Right renal cortex interstitium (tissue), 3 donors: ENCODE measurements around the gene POLR1D. TPM values are rescaled to one million over a fixed set of nuclear protein-coding genes. Genes with fewer than 3 reads are reported as not detected.

ENCODE experiments used
- DNase-seq, 3 donors: peaks; one replicate each; pipeline ENCODE4 v3.0.0-alpha.2; 2013; ENCODE audit warnings: low read depth in 3 of 3, low spot score in 2 of 3
- polyA plus RNA-seq, 3 donors: library from polyadenylated mRNA; unstranded; fragments of 120-200 nt; gene quantifications; one replicate each; pipeline ENCODE4 v1.2.1, GENCODE V29; 2013; ENCODE audit not compliant: insufficient read length in 3 of 3

POLR1D gene
- polyA plus RNA-seq, 3 donors, result 118 to 152 (median 151) TPM

GRCh38 chr13:27637289-27637626 lies 15.6 kb downstream of the POLR1D start:
- DNase-seq, result no peak

GRCh38 chr13:27638001-27638400 lies 16.3 kb downstream of the POLR1D start:
- no peak for DNase-seq

- no peak for DNase-seq
Observed at GRCh38 chr13:27638521-27638920, 16.8 kb downstream of the POLR1D start.

GRCh38 chr13:27639186-27639585 lies 17.5 kb downstream of the POLR1D start:
- no peak for DNase-seq

- DNase-seq, result no peak
Observed at GRCh38 chr13:27641711-27642502, 20.2 kb downstream of the POLR1D start.

- DNase-seq, result no peak
Observed at GRCh38 chr13:27643334-27644132, 21.8 kb downstream of the POLR1D start.

GRCh38 chr13:27644302-27644701 lies 22.6 kb downstream of the POLR1D start:
- no peak for DNase-seq

GRCh38 chr13:27650312-27650711 lies 28.6 kb downstream of the POLR1D start:
- DNase-seq, result no peak

- DNase-seq, result no peak
Observed at GRCh38 chr13:27654059-27654458, 32.4 kb downstream of the POLR1D start.

- DNase-seq, result no peak
Observed at GRCh38 chr13:27654816-27655215, 33.1 kb downstream of the POLR1D start.

GRCh38 chr13:27657724-27658123 lies 36.0 kb downstream of the POLR1D start:
- no peak for DNase-seq

- no peak for DNase-seq
Observed at GRCh38 chr13:27658546-27658945, 36.9 kb downstream of the POLR1D start.

- no peak for DNase-seq
Observed at GRCh38 chr13:27659145-27659865, 37.6 kb downstream of the POLR1D start.

- DNase-seq, result no peak
Observed at GRCh38 chr13:27660511-27660910, 38.8 kb downstream of the POLR1D start.

- DNase-seq, result no peak
Observed at GRCh38 chr13:27661017-27661416, 39.3 kb downstream of the POLR1D start.

GRCh38 chr13:27662738-27663470 lies 41.2 kb downstream of the POLR1D start:
- no peak for DNase-seq

GRCh38 chr13:27663947-27664346 lies 42.3 kb downstream of the POLR1D start:
- no peak for DNase-seq

- no peak for DNase-seq
Observed at GRCh38 chr13:27665333-27665732, 43.6 kb downstream of the POLR1D start.

GRCh38 chr13:27665761-27666160 lies 44.1 kb downstream of the POLR1D start:
- no peak for DNase-seq

GRCh38 chr13:27666951-27667350 lies 45.3 kb downstream of the POLR1D start:
- DNase-seq, result no peak

- no peak for DNase-seq
Observed at GRCh38 chr13:27667946-27668345, 46.3 kb downstream of the POLR1D start.
